Prostate gland (tissue), 2 donors: ENCODE measurements around the gene UCN2. TPM values are rescaled to one million over a fixed set of nuclear protein-coding genes. Genes with fewer than 3 reads are reported as not detected.
A peak's percentile ranks its signal among the peaks of the same experiment; 100 is the strongest.

Experiments
- DNase-seq: peaks from one replicate; pipeline ENCODE4 v3.0.0-alpha.2; 2019; ENCODE audit warnings: low spot score
- H3K27ac ChIP-seq, 2 donors: fragments of 200-600 bp; sonication (generic); 2 replicates each; pipeline ENCODE4 v1.5.1; 2017 to 2019
- H3K27me3 ChIP-seq: fragments of 200-600 bp; sonication (generic); replicated peaks from 2 replicates; pipeline ENCODE4 v1.5.1; 2019; ENCODE audit not compliant: insufficient read depth
- H3K36me3 ChIP-seq, 2 donors: fragments of 200-600 bp; sonication (generic); 1 replicate in 1 of 2; 2 replicates in 1 of 2; pipeline versions ENCODE4 v1.5.1 to v1.8.1; 2017 to 2019
- H3K4me1 ChIP-seq: fragments of 200-600 bp; sonication (generic); replicated peaks from 2 replicates; pipeline ENCODE4 v1.5.1; 2019
- H3K4me3 ChIP-seq, 2 donors: fragments of 200-600 bp; sonication (generic); 2 replicates each; pipeline ENCODE4 v1.5.1; 2017 to 2019
- H3K9me3 ChIP-seq: fragments of 200-600 bp; sonication (generic); 2 replicates; pipeline ENCODE4 v1.5.1; 2017
- CTCF ChIP-seq, 4 experiments: fragments of 200-600 bp in 2 of 4; fragments of 450-650 bp in 2 of 4; sonication (generic) in 2 of 4; IDR thresholded peaks; 1 replicate in 3 of 4; 2 replicates in 1 of 4; pipeline ENCODE4 v1.5.1; 2016 to 2019; ENCODE audit warnings: antibody characterized with exemption in 4 of 4, mild to moderate bottlenecking in 2 of 4, moderate library complexity in 2 of 4
- POLR2A ChIP-seq: fragments of 450-650 bp; IDR thresholded peaks from one replicate; pipeline ENCODE4 v1.6.1; 2016; ENCODE audit warnings: antibody characterized with exemption, mild to moderate bottlenecking
- POLR2AphosphoS5 ChIP-seq: sonication (generic); formaldehyde crosslinking; IDR thresholded peaks from one replicate; pipeline ENCODE4 v1.6.1; 2017; ENCODE audit warnings: antibody characterized with exemption
- WGBS: methylation state at CpG from one replicate; pipeline ENCODE4 v1.1.5; 2018; 5-methylcytosine and 5-hydroxymethylcytosine counted together
- intact Hi-C: fragments of 100-400 bp; cut with DNase I; formaldehyde crosslinking; loops from one replicate; pipeline ENCODE4 v1.14.2; 2022
- total RNA-seq, 2 donors: library from RNA; depleted of rRNA; stranded (reverse); fragments of >200 nt; gene quantifications; one replicate each; pipeline ENCODE4 v1.1.0, GENCODE V29; 2016

The UCN2 gene
- total RNA-seq, 2 donors from 2014 or later: 0.85 to 1.6 TPM

GRCh38 chr3:48561045-48561736 is 2.4 kb downstream of the UCN2 start:
- TF ChIP-seq POLR2A (no peak), CTCF (IDR thresholded peaks at IDR 0.05) (no peak), POLR2AphosphoS5 (no peak)
- no peaks in the 10 kb centered on the region for H3K4me1 ChIP-seq
- no peak overlapping the region for H3K4me3 ChIP-seq
- DNase-seq: no peak
- peak overlapping the region; percentile 35 to 51 for H3K27ac ChIP-seq
- no peaks in the 10 kb centered on the region for H3K27me3 ChIP-seq
- 40% methylated on average over 21 of the region's 21 CpGs for WGBS
- no peaks in the 10 kb centered on the region for H3K9me3 ChIP-seq
- intact Hi-C loops: no loop called here
- no peaks in the 10 kb centered on the region for H3K36me3 ChIP-seq

- Histone ChIP-seq H3K4me1 (no peaks in the 10 kb centered on the region), H3K4me3 (no peak overlapping the region)
Observed at GRCh38 chr3:48560648-48561018, 2.9 kb downstream of the UCN2 start.

GRCh38 chr3:48558493-48559134 is 5.0 kb downstream of the UCN2 start:
- Histone ChIP-seq H3K4me1 (peaks cover 5% of the 10 kb centered on the region), H3K36me3 (no peaks in the 10 kb centered on the region), H3K27me3 (no peaks in the 10 kb centered on the region), H3K27ac (peak overlapping the region in 1 of 2 donors; percentile 5), H3K9me3 (no peaks in the 10 kb centered on the region), H3K4me3 (no peak overlapping the region)
- TF ChIP-seq POLR2A: no peak
- TF ChIP-seq POLR2AphosphoS5: no peak
- no peak for TF ChIP-seq CTCF (IDR thresholded peaks at IDR 0.05)
- 78% methylated on average over 6 of the region's 6 CpGs for WGBS
- no peak for DNase-seq
- intact Hi-C loops: loop anchor here (2.0 to 10.0 kb wide), 5 partner anchors 39 to 284 kb away; partner anchors contain the start of genes COL7A1, NCKIPSD and UQCRC1

More at GRCh38 chr3:48560648-48561018, 2.9 kb downstream of the UCN2 start:
- 32% methylated on average over 5 of the region's 5 CpGs for WGBS
- Histone ChIP-seq H3K36me3 (no peaks in the 10 kb centered on the region), H3K27me3 (no peaks in the 10 kb centered on the region), H3K9me3 (no peaks in the 10 kb centered on the region), H3K27ac (peak overlapping the region; percentile 35 to 51)
- TF ChIP-seq POLR2A: no peak
- TF ChIP-seq POLR2AphosphoS5: no peak
- TF ChIP-seq CTCF (IDR thresholded peaks at IDR 0.05): no peak
- DNase-seq: no peak
- intact Hi-C loops: no loop called here

- DNase-seq: peak; percentile 99
- H3K27me3 ChIP-seq: no peaks in the 10 kb centered on the region
- no peaks in the 10 kb centered on the region for H3K36me3 ChIP-seq
- TF ChIP-seq POLR2A (peak; percentile 9), CTCF (IDR thresholded peaks at IDR 0.05) (peak in 2 of 4 experiments; percentile 45 to 47), POLR2AphosphoS5 (peak; percentile 98)
- intact Hi-C loops: loop anchor here (5.0 to 10.0 kb wide), 4 partner anchors 40 to 282 kb away; partner anchors contain the start of genes COL7A1 and NCKIPSD
- peaks cover 5% of the 10 kb centered on the region for H3K4me1 ChIP-seq
- under 1% methylated on average over 53 of the region's 53 CpGs for WGBS
- H3K27ac ChIP-seq: peak within 1 kb of the TSS; percentile 68 to 74
- H3K4me3 ChIP-seq: peak within 1 kb of the TSS; percentile 42 to 54
- no peaks in the 10 kb centered on the region for H3K9me3 ChIP-seq
Observed at GRCh38 chr3:48556796-48557626, 6.6 kb downstream of the UCN2 start, which contains the start of gene PFKFB4. Gene PFKFB4, minus strand, starts transcription at chr3:48556803. Its CDS starts 26 bp downstream, at chr3:48556777.
